Thyroid gland (tissue), 4 donors: Measurements from ENCODE around the gene IHH. TPM values are rescaled to one million over a fixed set of nuclear protein-coding genes. Genes with fewer than 3 reads are reported as not detected.

Experiments used
- DNase-seq, 2 donors: peaks; one replicate each; pipeline ENCODE4 v3.0.0-alpha.2; 2019
- H3K27ac ChIP-seq, 3 donors: fragments of 200-600 bp; sonication (generic); 1 replicate in 2 of 3; 2 replicates in 1 of 3; pipeline ENCODE4 v1.5.1; 2016 to 2019; ENCODE audit warnings: mild to moderate bottlenecking in 1 of 3, moderate library complexity in 1 of 3
- H3K27me3 ChIP-seq: fragments of 200-600 bp; sonication (generic); one replicate; pipeline ENCODE4 v1.5.1; 2019
- H3K36me3 ChIP-seq, 2 donors: fragments of 200-600 bp; sonication (generic); one replicate each; pipeline ENCODE4 v1.5.1; 2016 to 2019
- H3K4me1 ChIP-seq, 2 donors: fragments of 200-600 bp; sonication (generic); one replicate each; pipeline ENCODE4 v1.5.1; 2017 to 2019
- H3K4me3 ChIP-seq, 3 donors: fragments of 200-600 bp; sonication (generic); replicated peaks in 1 of 3; 1 replicate in 2 of 3; 2 replicates in 1 of 3; pipeline ENCODE4 v1.5.1; 2016; ENCODE audit warnings: mild to moderate bottlenecking in 1 of 3
- H3K9me3 ChIP-seq: fragments of 200-600 bp; sonication (generic); one replicate; pipeline ENCODE4 v1.5.1; 2017
- CTCF ChIP-seq, 6 experiments: fragments of 200-600 bp in 3 of 6; fragments of 450-650 bp in 3 of 6; sonication (generic) in 3 of 6; IDR thresholded peaks; one replicate each; pipeline ENCODE4 v1.5.1; 2016 to 2019; ENCODE audit warnings: antibody characterized with exemption in 6 of 6, mild to moderate bottlenecking in 2 of 6, inconsistent platforms in 1 of 6, moderate library complexity in 1 of 6
- POLR2A ChIP-seq, 2 donors: fragments of 450-650 bp; IDR thresholded peaks; one replicate each; pipeline ENCODE4 v1.6.1; 2017; ENCODE audit warnings: antibody characterized with exemption in 2 of 2, mild to moderate bottlenecking in 2 of 2, moderate library complexity in 1 of 2
- WGBS, 2 donors: methylation state at CpG; one replicate each; pipeline ENCODE4 v1.1.5; 2017; 5-methylcytosine and 5-hydroxymethylcytosine counted together
- intact Hi-C: fragments of 100-400 bp; cut with DNase I; formaldehyde crosslinking; loops from one replicate; pipeline ENCODE4 v1.15.1; 2023
- total RNA-seq, 4 donors: library from RNA; depleted of rRNA; stranded (reverse); fragments of >200 nt; gene quantifications; one replicate each; pipeline ENCODE4 v1.2.3, GENCODE V29; 2016

IHH gene
- total RNA-seq, 4 donors from 2014 or later: 0.34 TPM; not detected in 3

GRCh38 chr2:219084791-219085190 lies 24.1 kb upstream of the IHH start:
- Histone ChIP-seq H3K4me1 (no peaks in the 10 kb centered on the region), H3K4me3 (no peak overlapping the region), H3K27ac (no peak overlapping the region), H3K36me3 (no peaks in the 10 kb centered on the region), H3K27me3 (no peaks in the 10 kb centered on the region), H3K9me3 (no peaks in the 10 kb centered on the region)
- no peak for DNase-seq
- no peak for TF ChIP-seq CTCF (IDR thresholded peaks at IDR 0.05)
- no peak for TF ChIP-seq POLR2A (IDR thresholded peaks at IDR 0.05)
- intact Hi-C loops: no loop called here

- Histone ChIP-seq H3K27ac (no peak overlapping the region), H3K4me3 (no peak overlapping the region), H3K27me3 (no peaks in the 10 kb centered on the region), H3K4me1 (no peaks in the 10 kb centered on the region), H3K9me3 (no peaks in the 10 kb centered on the region), H3K36me3 (no peaks in the 10 kb centered on the region)
- intact Hi-C loops: no loop called here
- TF ChIP-seq CTCF (IDR thresholded peaks at IDR 0.05) (no peak), POLR2A (IDR thresholded peaks at IDR 0.05) (no peak)
- 72 to 74% methylated on average over 5 of the region's 5 CpGs for WGBS, 2 donors
- no peak for DNase-seq
Measured at GRCh38 chr2:219082332-219082958, 21.7 kb upstream of the IHH start.

GRCh38 chr2:219081701-219082331 lies 21.1 kb upstream of the IHH start:
- TF ChIP-seq POLR2A (IDR thresholded peaks at IDR 0.05) (no peak), CTCF (IDR thresholded peaks at IDR 0.05) (no peak)
- H3K27ac ChIP-seq: no peak overlapping the region
- H3K4me3 ChIP-seq: no peak overlapping the region
- H3K4me1 ChIP-seq: no peaks in the 10 kb centered on the region
- H3K36me3 ChIP-seq: no peaks in the 10 kb centered on the region
- intact Hi-C loops: no loop called here
- no peak for DNase-seq
- no peaks in the 10 kb centered on the region for H3K9me3 ChIP-seq
- H3K27me3 ChIP-seq: no peaks in the 10 kb centered on the region

GRCh38 chr2:219081096-219081495 lies 20.4 kb upstream of the IHH start:
- H3K27me3 ChIP-seq: no peaks in the 10 kb centered on the region
- no peak overlapping the region for H3K27ac ChIP-seq
- no peaks in the 10 kb centered on the region for H3K4me1 ChIP-seq

More at GRCh38 chr2:219081096-219081495, 20.4 kb upstream of the IHH start:
- no peaks in the 10 kb centered on the region for H3K9me3 ChIP-seq
- WGBS, 2 donors: 81 to 82% methylated on average over 7 of the region's 7 CpGs
- TF ChIP-seq CTCF (IDR thresholded peaks at IDR 0.05) (no peak), POLR2A (IDR thresholded peaks at IDR 0.05) (no peak)
- H3K4me3 ChIP-seq: no peak overlapping the region
- peaks cover 0 to under 1% of the 10 kb centered on the region in 2 donors for H3K36me3 ChIP-seq
- DNase-seq: no peak
- intact Hi-C loops: no loop called here
